Measurements from ENCODE around the gene KRT34.

KRT34 gene

GRCh38 chr17:41369713-41370112, 12.4 kb downstream of the KRT34 start, which contains the start of gene KRT33B:
KRT33B (minus strand) TSS chr17:41369813; CDS start chr17:41369750, 63 bp downstream.
- TF ChIP-seq CTCF (IDR thresholded peaks at IDR 0.05): no peak

GRCh38 chr17:41369023-41369422, 13.1 kb downstream of the KRT34 start:
- no peak for TF ChIP-seq CTCF (IDR thresholded peaks at IDR 0.05)

DNA sequence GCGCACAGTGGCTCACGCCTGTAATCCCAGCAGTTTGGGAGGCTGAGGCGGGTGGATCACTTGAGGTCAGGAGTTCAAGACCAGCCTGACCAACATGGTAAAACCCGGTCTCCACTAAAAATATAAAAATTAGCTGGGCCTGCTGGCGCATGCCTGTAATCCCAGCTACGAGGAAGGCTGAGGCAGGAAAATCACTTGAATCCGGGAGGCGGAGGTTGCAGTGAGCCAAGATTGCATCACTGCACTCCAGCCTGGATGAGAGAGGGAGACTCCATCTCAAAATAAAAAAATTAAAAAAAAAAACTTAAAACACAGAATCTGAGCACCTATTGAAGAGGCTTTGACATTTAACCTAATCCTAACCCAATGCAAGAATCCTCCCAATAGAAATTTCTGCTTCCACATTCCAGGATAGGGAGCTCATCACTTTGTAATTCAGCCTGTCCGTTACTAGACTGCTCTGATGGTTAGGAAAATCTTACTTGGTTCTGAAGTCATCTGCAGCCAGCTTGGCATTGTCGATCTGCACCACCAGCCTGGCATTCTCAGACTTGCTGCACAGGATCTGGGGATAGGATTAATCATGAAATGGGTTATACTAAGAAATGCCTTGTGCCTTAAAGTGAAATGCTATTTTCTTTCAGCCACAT, 14.6 kb downstream of the KRT34 start:
- no peak for TF ChIP-seq CTCF (IDR thresholded peaks at IDR 0.05)

- TF ChIP-seq CTCF (IDR thresholded peaks at IDR 0.05): no peak
These were observed 16.0 kb downstream of the KRT34 start for GRCh38 chr17:41366070-41366469.

DNA sequence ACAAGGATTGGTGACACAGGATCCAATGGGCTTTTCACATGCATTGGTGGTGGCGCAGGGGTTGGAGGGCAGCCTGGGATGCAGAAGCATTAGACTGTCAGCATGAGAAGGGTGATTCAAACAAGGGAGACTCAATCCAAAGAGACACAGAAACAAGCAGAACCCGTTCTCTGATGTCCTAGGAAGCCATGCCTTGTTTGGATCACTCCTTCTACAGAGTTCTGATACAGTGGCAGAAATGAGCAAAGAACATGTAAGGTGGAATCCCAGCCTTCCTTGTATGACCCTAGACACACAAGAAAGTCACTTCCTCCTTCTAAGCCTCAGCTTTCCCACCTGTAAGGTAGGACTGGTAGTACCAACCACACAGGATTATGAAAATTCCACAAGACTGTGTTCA, 18.2 kb downstream of the KRT34 start:
- no peak for TF ChIP-seq CTCF (IDR thresholded peaks at IDR 0.05)

- TF ChIP-seq CTCF (IDR thresholded peaks at IDR 0.05): no peak
These were observed 21.7 kb downstream of the KRT34 start for GRCh38 chr17:41360296-41360995.

- no peak for TF ChIP-seq CTCF (IDR thresholded peaks at IDR 0.05)
These were observed 27.6 kb downstream of the KRT34 start for GRCh38 chr17:41354536-41354935.

Measured in LNCAP (cell line).